WTC11 (cell line): Measurements from ENCODE around the gene COL4A1. TPM values are rescaled to one million over a fixed set of nuclear protein-coding genes. Genes with fewer than 3 reads are reported as not detected.

Experiments
- ATAC-seq: fragments of 200-7000 bp; cut with Tn5 transposase; 2 replicates; pipeline ENCODE4 v1.10.0; 2021; ENCODE audit warnings: mild to moderate bottlenecking, moderate library complexity
- CTCF ChIA-PET: fragments of 300-600 bp; sonication (Branson Sonifier 250); formaldehyde crosslinking; loops from one replicate; lab custom pipeline; 2021; ENCODE audit warnings: antibody characterized with exemption; lab: Charles Lee
- POLR2A ChIA-PET: fragments of 350-600 bp; sonication (Branson Sonifier 250); formaldehyde crosslinking; loops from one replicate; lab custom pipeline; 2021; ENCODE audit warnings: antibody characterized with exemption; lab: Charles Lee
- DNase-seq: peaks from one replicate; pipeline ENCODE4 v3.0.0; 2021; ENCODE audit warnings: low spot score
- H3K27ac Mint-ChIP-seq: 2 replicates; pipeline ENCODE4 v1.8.0; 2021; ENCODE audit warnings: mixed read lengths
- H3K27me3 Mint-ChIP-seq: 2 replicates; pipeline ENCODE4 v1.8.0; 2021; ENCODE audit warnings: low read depth, mild to moderate bottlenecking, moderate library complexity, mixed read lengths
- H3K36me3 Mint-ChIP-seq: 2 replicates; pipeline ENCODE4 v1.8.0; 2021; ENCODE audit warnings: mixed read lengths
- H3K4me1 Mint-ChIP-seq: 2 replicates; pipeline ENCODE4 v1.8.0; 2022; ENCODE audit warnings: mixed read lengths
- H3K4me3 Mint-ChIP-seq: 2 replicates; pipeline ENCODE4 v1.8.0; 2021; ENCODE audit warnings: mild to moderate bottlenecking, moderate library complexity, mixed read lengths
- H3K9me3 Mint-ChIP-seq: 2 replicates; pipeline ENCODE4 v1.8.0; 2021; ENCODE audit warnings: mixed read lengths
- AR ChIP-seq: fragments of 250-450 bp; sonication (Bioruptor Pico); IDR thresholded peaks from 2 replicates; pipeline ENCODE4 v1.9.0; 2021; ENCODE audit warnings: mild to moderate bottlenecking
- CBFB ChIP-seq: sonication (generic); formaldehyde crosslinking; IDR thresholded peaks from 2 replicates; pipeline ENCODE4 v1.8.1; 2022; ENCODE audit warnings: mild to moderate bottlenecking, low read depth, missing genetic modification reagents
- E2F1 ChIP-seq: sonication (generic); formaldehyde crosslinking; IDR thresholded peaks from 2 replicates; pipeline ENCODE4 v1.8.0; 2022; ENCODE audit warnings: mild to moderate bottlenecking, missing genetic modification reagents
- FOXK1 ChIP-seq: sonication (generic); formaldehyde crosslinking; IDR thresholded peaks from 2 replicates; pipeline ENCODE4 v1.8.0; 2022; ENCODE audit warnings: mild to moderate bottlenecking, moderate library complexity, missing genetic modification reagents
- GABPB1 ChIP-seq: sonication (generic); formaldehyde crosslinking; IDR thresholded peaks from 2 replicates; pipeline ENCODE4 v1.8.1; 2023; ENCODE audit warnings: mild to moderate bottlenecking, missing genetic modification reagents
- GTF2I ChIP-seq: fragments of 250-450 bp; sonication (Bioruptor Pico); conservative IDR thresholded peaks from 2 replicates; pipeline ENCODE4 v1.4.0; 2021; ENCODE audit warnings: mild to moderate bottlenecking
- HMGA2 ChIP-seq: fragments of 250-450 bp; sonication (Bioruptor Pico); IDR thresholded peaks from 2 replicates; pipeline ENCODE4 v1.4.0; 2021; ENCODE audit warnings: mild to moderate bottlenecking, moderate library complexity
- KAT7 ChIP-seq: sonication (generic); formaldehyde crosslinking; IDR thresholded peaks from 2 replicates; pipeline ENCODE4 v1.8.1; 2023; ENCODE audit warnings: missing genetic modification reagents, mild to moderate bottlenecking, borderline replicate concordance
- MYBL2 ChIP-seq: sonication (generic); formaldehyde crosslinking; IDR thresholded peaks from 2 replicates; pipeline ENCODE4 v1.8.1; 2023; ENCODE audit warnings: mild to moderate bottlenecking, moderate library complexity, missing genetic modification reagents
- NFYB ChIP-seq: sonication (generic); formaldehyde crosslinking; conservative IDR thresholded peaks from 2 replicates; pipeline ENCODE4 v1.8.0; 2022; ENCODE audit warnings: low read depth, missing genetic modification reagents
- NR3C1 ChIP-seq: sonication (generic); formaldehyde crosslinking; conservative IDR thresholded peaks from 2 replicates; pipeline ENCODE4 v1.8.1; 2023; ENCODE audit warnings: low read depth, mild to moderate bottlenecking, missing genetic modification reagents
- SOX15 ChIP-seq: fragments of 250-450 bp; sonication (Bioruptor Pico); IDR thresholded peaks from 2 replicates; pipeline ENCODE4 v1.9.0; 2021; ENCODE audit warnings: mild to moderate bottlenecking
- SP1 ChIP-seq: sonication (generic); formaldehyde crosslinking; conservative IDR thresholded peaks from 2 replicates; pipeline ENCODE4 v1.8.1; 2022; ENCODE audit warnings: missing genetic modification reagents
- STAT6 ChIP-seq: sonication (generic); formaldehyde crosslinking; conservative IDR thresholded peaks from 2 replicates; pipeline ENCODE4 v1.8.1; 2023; ENCODE audit warnings: mild to moderate bottlenecking, low read depth, missing genetic modification reagents, moderate library complexity
- TEAD1 ChIP-seq: sonication (generic); formaldehyde crosslinking; IDR thresholded peaks from 2 replicates; pipeline ENCODE4 v1.8.0; 2022; ENCODE audit warnings: mild to moderate bottlenecking, missing genetic modification reagents
- TP53 ChIP-seq: sonication (generic); formaldehyde crosslinking; IDR thresholded peaks from 2 replicates; pipeline ENCODE4 v1.8.1; 2023; ENCODE audit warnings: mild to moderate bottlenecking, missing genetic modification reagents
- USF1 ChIP-seq: sonication (generic); formaldehyde crosslinking; IDR thresholded peaks from 2 replicates; pipeline ENCODE4 v1.8.0; 2022; ENCODE audit warnings: mild to moderate bottlenecking, missing genetic modification reagents
- ZNF121 ChIP-seq: sonication (generic); formaldehyde crosslinking; IDR thresholded peaks from 2 replicates; pipeline ENCODE4 v1.8.0; 2023; ENCODE audit warnings: missing genetic modification reagents
- ZNF671 ChIP-seq: fragments of 250-450 bp; sonication (Bioruptor Pico); IDR thresholded peaks from 2 replicates; pipeline ENCODE4 v1.8.0; 2021; ENCODE audit warnings: mild to moderate bottlenecking
- total RNA-seq: library from RNA; stranded (reverse); gene quantifications from 3 replicates; pipeline ENCODE4 v1.2.3, GENCODE V29; 2021
- TF ChIP-seq, protein P1 (sequence below): sonication (generic); formaldehyde crosslinking; IDR thresholded peaks from 2 replicates; pipeline ENCODE4 v1.8.1; 2023; ENCODE audit warnings: mild to moderate bottlenecking, missing genetic modification reagents, moderate library complexity
- TF ChIP-seq, protein P2 (sequence below): sonication (generic); formaldehyde crosslinking; conservative IDR thresholded peaks from 2 replicates; pipeline ENCODE4 v1.8.1; 2022; ENCODE audit warnings: mild to moderate bottlenecking, missing genetic modification reagents

COL4A1 gene
- total RNA-seq, 1 experiment from 2014 or later = 89.6 TPM

DNA sequence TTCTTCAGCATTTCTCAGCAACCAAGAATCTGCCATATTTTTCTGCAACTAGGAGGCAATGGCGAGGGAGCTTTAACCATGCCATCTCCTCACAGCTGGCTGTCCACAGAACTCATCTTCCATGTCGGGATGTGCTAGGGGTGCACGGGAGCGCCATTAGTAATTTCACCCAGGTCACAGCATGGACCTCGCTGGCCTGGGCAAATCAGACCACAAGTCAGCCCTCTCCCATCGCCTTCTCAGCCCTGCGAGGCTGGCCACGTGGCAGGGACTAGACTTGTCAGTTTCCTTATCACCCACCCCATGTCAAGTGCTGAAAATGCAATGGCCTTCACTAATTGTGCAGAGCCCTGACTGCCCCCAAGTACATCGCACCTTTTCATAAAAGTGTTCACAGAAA is 15.7 kb downstream of the COL4A1 start (continued):
- TF ChIP-seq, protein P1, sequence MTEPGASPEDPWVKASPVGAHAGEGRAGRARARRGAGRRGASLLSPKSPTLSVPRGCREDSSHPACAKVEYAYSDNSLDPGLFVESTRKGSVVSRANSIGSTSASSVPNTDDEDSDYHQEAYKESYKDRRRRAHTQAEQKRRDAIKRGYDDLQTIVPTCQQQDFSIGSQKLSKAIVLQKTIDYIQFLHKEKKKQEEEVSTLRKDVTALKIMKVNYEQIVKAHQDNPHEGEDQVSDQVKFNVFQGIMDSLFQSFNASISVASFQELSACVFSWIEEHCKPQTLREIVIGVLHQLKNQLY (CRISPR knock-in tag) = no peak
- TF ChIP-seq CBFB (CRISPR knock-in tag) (no peak), FOXK1 (CRISPR knock-in tag) (no peak), GTF2I (CRISPR knock-in tag) (no peak)

DNA sequence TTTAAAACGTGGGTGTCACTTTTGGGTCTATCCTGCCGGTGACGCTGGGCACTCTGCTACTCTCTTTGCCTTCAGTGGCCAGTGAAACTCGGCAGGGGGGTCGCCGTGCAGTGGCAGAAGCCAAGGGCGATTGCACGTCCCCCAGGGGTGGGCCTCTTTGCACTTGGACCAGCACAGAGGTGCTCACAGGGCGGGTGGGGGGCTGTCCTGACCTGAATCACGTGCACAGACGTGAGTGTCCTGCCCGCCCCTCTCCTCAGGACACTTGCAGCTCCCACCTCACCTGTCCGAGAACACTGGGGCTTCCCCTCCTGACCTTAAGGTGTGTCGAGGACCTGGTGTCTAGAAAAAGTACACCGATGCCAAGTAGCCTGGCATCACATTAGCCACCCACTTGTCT is 16.1 kb downstream of the COL4A1 start:
- DNase-seq = no peak
- H3K4me1 Mint-ChIP-seq = no peaks in the 10 kb centered on the region
- POLR2A ChIA-PET = no interaction called here
- peaks cover 4% of the 10 kb centered on the region; the same call in 1 of the 2 replicates for H3K36me3 Mint-ChIP-seq
- H3K27ac Mint-ChIP-seq = no peak overlapping the region
- ATAC-seq = no peak
- no peak overlapping the region for H3K4me3 Mint-ChIP-seq
- TF ChIP-seq ZNF121 (CRISPR knock-in tag) (no peak), NR3C1 (CRISPR knock-in tag) (no peak), ZNF671 (CRISPR knock-in tag) (no peak), GABPB1 (CRISPR knock-in tag) (no peak), MYBL2 (no peak), GTF2I (CRISPR knock-in tag) (no peak), TEAD1 (CRISPR knock-in tag) (no peak), SP1 (no peak), E2F1 (CRISPR knock-in tag) (no peak), USF1 (CRISPR knock-in tag) (no peak), STAT6 (CRISPR knock-in tag) (no peak), KAT7 (CRISPR knock-in tag) (no peak), CBFB (CRISPR knock-in tag) (no peak), HMGA2 (CRISPR knock-in tag) (no peak), TP53 (CRISPR knock-in tag) (no peak), SOX15 (CRISPR knock-in tag) (no peak), AR (no peak), NFYB (CRISPR knock-in tag) (no peak)
- TF ChIP-seq, protein P2, sequence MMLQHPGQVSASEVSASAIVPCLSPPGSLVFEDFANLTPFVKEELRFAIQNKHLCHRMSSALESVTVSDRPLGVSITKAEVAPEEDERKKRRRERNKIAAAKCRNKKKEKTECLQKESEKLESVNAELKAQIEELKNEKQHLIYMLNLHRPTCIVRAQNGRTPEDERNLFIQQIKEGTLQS (CRISPR knock-in tag) = no peak
- H3K27me3 Mint-ChIP-seq = no peaks in the 10 kb centered on the region
- CTCF ChIA-PET = interaction anchor here (0.9 to 1.3 kb wide), 2 partner anchors 16 to 116 kb away, joined by 3 read pairs; partner anchors contain the start of genes COL4A1 and COL4A2
- peaks cover 13% of the 10 kb centered on the region for H3K9me3 Mint-ChIP-seq
